GM21367 (cell line): Measurements from ENCODE around the gene IKZF4.
"Not testable (repeated sequence)": the region's sequence is repeated elsewhere in the genome, so short reads cannot be mapped to it uniquely, and the experiment has no call there.

ENCODE experiments used
- ATAC-seq: cut with Tn5 transposase; IDR thresholded peaks from one replicate; pipeline ENCODE4 v1.9.1; 2021; ENCODE audit not compliant: unreplicated experiment

IKZF4 gene

DNA sequence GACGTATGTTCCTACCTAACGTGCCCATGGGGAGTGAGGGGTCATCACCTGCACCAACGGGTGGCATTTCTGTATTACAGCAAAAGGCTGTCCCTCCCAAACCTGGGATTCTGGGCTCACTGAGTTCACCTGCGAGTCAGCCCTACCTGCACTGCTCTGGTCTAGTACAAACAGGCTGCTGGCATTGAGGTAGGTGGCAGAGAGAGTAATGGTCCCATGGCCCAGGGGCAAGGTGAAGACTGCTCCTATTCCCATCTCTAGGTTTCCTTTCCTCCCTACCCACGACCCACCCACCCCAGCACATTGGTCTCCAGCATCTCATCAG is 23.3 kb upstream of the IKZF4 start:
- ATAC-seq, result no peak

DNA sequence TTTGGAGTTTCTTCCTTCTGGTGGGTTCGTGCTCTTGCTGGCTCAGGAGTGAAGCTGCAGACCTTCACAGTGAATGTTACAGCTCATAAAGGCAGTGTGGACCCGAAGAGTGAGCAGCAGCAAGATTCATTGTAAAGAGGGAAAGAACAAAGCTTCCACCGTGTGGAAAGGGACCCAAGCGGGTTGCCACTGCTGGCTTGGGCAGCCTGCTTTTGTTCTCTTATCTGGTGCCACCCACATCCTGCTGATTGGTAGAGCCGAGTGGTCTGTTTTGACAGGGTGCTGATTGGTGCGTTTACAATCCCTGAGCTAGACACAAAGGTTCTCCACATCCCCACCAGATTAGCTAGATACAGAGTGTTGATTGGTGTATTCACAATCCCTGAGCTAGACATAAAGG is 21.3 kb upstream of the IKZF4 start:
- ATAC-seq, result not testable (repeated sequence)

- not testable (repeated sequence) for ATAC-seq
These were observed 20.8 kb upstream of the IKZF4 start for GRCh38 chr12:55999999-56000540.

DNA sequence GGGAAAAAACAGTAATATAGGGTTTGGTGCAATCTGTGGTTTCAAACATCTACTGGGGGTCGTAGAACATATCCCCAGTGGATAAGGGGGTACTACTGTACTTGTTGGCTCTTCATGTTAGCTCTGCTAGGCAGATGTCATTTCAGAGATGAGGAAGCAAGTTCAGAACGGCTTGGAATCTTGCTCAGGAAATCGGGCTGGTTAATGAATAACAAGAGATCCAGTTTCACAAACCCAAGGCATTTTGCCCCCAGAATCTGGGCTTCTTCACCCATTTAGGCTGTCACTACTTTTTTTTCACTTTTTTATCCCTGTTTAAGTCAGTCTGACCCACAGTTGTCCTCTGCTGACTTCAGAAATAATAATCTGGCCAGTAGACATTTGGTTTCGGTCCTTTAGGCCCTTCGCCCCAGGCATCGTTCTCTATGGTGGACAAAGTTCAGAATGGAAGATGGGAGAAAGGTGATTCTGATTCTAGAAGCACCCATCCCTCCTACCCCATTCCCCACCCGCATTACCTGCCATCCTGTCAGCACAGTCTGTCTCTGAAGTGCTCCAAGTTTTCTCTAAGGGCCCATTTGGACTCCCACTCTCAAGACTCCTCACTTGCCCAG is 19.2 kb upstream of the IKZF4 start:
- ATAC-seq, result no peak

GRCh38 chr12:56003376-56003775 is 17.5 kb upstream of the IKZF4 start:
- ATAC-seq, result not testable (repeated sequence)

GRCh38 chr12:56004211-56004610 is 16.6 kb upstream of the IKZF4 start:
- no peak for ATAC-seq

- ATAC-seq, result no peak
These were observed 13.0 kb upstream of the IKZF4 start for GRCh38 chr12:56007564-56008559.

DNA sequence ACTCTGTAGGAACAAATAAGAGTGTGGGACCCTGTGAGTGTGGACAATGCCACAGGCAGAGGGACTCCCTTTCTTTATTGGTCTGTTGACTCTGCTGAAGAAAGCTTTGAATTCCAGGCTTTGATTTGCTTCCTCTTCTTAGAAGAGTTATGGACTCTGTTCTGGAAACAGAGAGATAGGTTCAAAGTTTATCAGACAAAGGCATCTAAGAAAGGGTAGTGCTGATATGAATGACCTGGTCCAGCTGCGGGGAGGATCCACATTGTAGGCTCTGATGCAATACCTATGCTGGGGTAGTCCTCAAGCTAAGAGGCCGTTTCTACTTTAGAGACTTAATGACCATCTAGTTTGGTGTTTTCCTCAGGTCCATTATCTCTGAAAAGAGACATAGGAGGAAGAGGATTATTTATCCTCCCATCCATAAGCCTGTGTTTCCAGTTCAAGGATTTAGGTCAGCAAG is 10.7 kb upstream of the IKZF4 start:
- ATAC-seq, result no peak

DNA sequence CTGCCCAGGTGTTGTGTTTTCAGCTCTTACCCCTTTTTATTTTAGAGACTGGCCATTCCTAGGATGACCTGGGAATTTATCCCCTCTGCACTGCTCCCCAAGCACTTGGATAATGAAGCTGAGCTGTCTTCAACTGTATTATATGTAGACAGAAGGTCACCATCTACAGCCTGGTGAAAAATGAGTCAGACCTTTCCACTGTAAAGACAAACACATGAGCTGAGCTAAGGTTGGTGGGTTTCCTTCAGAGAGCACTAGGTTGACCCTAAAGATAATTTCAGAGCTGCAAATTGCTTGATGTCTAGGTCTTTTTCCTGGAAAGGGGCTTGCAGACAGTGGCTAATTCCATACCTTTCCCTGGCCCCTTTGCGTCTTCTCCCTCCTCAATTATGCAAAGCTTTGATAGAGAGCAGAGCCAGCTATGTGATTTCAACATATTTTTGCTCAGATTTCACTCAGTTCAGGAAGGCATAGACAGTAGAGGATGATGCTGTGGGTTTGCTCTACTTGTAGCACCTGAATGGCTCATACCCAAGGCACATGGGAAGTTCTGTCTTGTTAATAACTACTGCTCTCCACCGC is 9.2 kb upstream of the IKZF4 start:
- no peak for ATAC-seq

- no peak for ATAC-seq
These were observed 7.4 kb upstream of the IKZF4 start for GRCh38 chr12:56013482-56013881.

DNA sequence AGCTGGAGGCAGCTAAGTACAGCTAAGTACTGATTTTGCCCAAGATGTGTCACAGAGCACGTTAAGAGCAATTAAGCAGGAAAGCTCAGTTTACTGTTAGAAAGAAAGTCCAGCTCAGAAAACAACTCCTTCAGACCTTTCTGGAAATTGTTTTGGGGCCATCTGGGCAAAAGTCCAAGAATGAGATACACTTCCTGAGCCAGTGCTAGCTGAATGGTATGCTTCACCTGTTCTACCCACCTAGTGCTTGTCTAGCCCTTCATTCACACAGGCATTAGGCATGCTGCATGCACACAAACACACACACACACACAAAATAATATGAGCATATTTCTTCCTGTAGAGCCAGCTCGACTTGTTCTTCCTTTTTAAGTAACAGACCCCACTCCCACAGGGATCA is 6.6 kb upstream of the IKZF4 start:
- ATAC-seq, result no peak

DNA sequence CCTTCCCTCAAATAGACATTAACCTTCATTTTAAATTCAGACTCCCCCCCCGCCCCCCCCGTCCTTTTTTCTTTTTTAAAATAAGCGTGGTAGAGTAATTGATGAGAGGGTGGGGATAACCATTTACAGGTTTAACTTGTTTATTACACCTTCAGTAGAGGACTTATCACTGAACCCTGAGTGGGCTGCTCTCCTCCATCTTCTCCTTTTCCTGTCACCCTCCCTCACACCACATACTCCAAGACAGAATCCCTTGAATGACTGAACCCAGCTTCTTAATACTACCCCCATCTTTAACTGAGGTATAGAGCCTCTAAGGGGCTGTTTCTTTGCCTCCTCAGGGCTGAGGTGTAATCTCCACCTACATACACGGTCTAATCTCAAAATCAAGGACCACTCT is 3.7 kb upstream of the IKZF4 start:
- ATAC-seq, result no peak

DNA sequence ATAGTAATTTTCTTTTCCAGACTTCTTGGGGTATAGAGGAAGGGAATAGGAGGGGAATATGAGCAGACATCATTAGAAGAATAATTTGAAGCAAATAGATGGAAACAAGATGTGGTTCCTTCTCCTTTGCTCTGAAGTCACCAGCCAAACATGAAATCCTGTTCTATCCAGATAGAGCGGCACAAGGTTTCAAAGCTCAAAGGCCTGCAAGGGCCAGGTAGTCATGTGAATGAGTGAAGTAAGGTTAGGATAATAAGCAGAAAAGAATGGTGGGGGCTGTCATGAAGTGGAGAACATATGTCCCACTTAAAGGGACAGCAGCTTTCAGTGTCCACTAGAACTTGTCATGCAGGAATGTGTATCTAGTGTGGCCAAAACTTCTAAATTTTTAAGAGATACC is 2.5 kb upstream of the IKZF4 start:
- no peak for ATAC-seq

GRCh38 chr12:56021889-56022497 is 1.1 kb downstream of the IKZF4 start:
- no peak for ATAC-seq

- no peak for ATAC-seq
These were observed 7.8 kb downstream of the IKZF4 start for GRCh38 chr12:56028511-56029165.

GRCh38 chr12:56029166-56029519 is 8.3 kb downstream of the IKZF4 start:
- no peak for ATAC-seq

- ATAC-seq, result no peak
These were observed 8.9 kb downstream of the IKZF4 start for GRCh38 chr12:56029666-56030293.

GRCh38 chr12:56031987-56032386 is 11.1 kb downstream of the IKZF4 start:
- ATAC-seq, result no peak

DNA sequence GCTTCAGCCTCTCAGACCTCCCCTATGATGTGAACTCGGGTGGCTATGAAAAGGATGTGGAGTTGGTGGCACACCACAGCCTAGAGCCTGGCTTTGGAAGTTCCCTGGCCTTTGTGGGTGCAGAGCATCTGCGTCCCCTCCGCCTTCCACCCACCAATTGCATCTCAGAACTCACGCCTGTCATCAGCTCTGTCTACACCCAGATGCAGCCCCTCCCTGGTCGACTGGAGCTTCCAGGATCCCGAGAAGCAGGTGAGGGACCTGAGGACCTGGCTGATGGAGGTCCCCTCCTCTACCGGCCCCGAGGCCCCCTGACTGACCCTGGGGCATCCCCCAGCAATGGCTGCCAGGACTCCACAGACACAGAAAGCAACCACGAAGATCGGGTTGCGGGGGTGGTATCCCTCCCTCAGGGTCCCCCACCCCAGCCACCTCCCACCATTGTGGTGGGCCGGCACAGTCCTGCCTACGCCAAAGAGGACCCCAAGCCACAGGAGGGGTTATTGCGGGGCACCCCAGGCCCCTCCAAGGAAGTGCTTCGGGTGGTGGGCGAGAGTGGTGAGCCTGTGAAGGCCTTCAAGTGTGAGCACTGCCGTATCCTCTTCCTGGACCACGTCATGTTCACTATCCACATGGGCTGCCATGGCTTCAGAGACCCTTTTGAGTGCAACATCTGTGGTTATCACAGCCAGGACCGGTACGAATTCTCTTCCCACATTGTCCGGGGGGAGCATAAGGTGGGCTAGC is 13.9 kb downstream of the IKZF4 start:
- ATAC-seq, result no peak

GRCh38 chr12:56037161-56037560 is 16.3 kb downstream of the IKZF4 start:
- ATAC-seq, result no peak
